HG03571 (cell line): ENCODE data around the gene RAB24.
"Not testable (repeated sequence)": the region's sequence is repeated elsewhere in the genome, so short reads cannot be mapped to it uniquely, and the experiment has no call there.

ENCODE experiments used
- ATAC-seq: cut with Tn5 transposase; IDR thresholded peaks from one replicate; pipeline ENCODE4 v1.9.1; 2021; ENCODE audit not compliant: unreplicated experiment

Gene RAB24

GRCh38 chr5:177311723-177312648 is 8.5 kb upstream of the RAB24 start, which contains the start of gene MXD3:
Gene MXD3, minus strand, starts transcription at chr5:177311898. Its CDS starts 68 bp downstream, at chr5:177311830.
- peak; percentile 66 for ATAC-seq

GRCh38 chr5:177311392-177311722 is 7.8 kb upstream of the RAB24 start:
- no peak for ATAC-seq

GRCh38 chr5:177310757-177311391 is 7.4 kb upstream of the RAB24 start:
- no peak for ATAC-seq

- ATAC-seq = no peak
These were observed 6.8 kb upstream of the RAB24 start for GRCh38 chr5:177310332-177310731.

- no peak for ATAC-seq
These were observed 6.1 kb upstream of the RAB24 start for GRCh38 chr5:177309351-177310191.

- no peak for ATAC-seq
These were observed 5.2 kb upstream of the RAB24 start for GRCh38 chr5:177308740-177309139.

GRCh38 chr5:177307544-177308363 is 4.2 kb upstream of the RAB24 start:
- no peak for ATAC-seq

- no peak for ATAC-seq
These were observed 3.4 kb upstream of the RAB24 start for GRCh38 chr5:177306674-177307543.

GRCh38 chr5:177306103-177306640 is 2.7 kb upstream of the RAB24 start:
- ATAC-seq = not testable (repeated sequence)

- ATAC-seq = no peak
These were observed 1.0 kb upstream of the RAB24 start for GRCh38 chr5:177304392-177305119.

GRCh38 chr5:177303925-177304391 is 439 bp upstream of the RAB24 start:
- peak; percentile 12 for ATAC-seq

- ATAC-seq = no peak
These were observed 987 bp downstream of the RAB24 start for GRCh38 chr5:177302354-177303110.

GRCh38 chr5:177301503-177302165 is 1.9 kb downstream of the RAB24 start:
- no peak for ATAC-seq

GRCh38 chr5:177300951-177301350 is 2.6 kb downstream of the RAB24 start:
- no peak for ATAC-seq

- peak; percentile 39 for ATAC-seq
These were observed 3.2 kb downstream of the RAB24 start for GRCh38 chr5:177300236-177300880.

GRCh38 chr5:177299697-177300096 is 3.8 kb downstream of the RAB24 start:
- no peak for ATAC-seq

GRCh38 chr5:177297922-177298321 is 5.6 kb downstream of the RAB24 start:
- no peak for ATAC-seq
